GM21737 (cell line): ENCODE measurements around the gene GPR156.
"Not testable (repeated sequence)": the region's sequence is repeated elsewhere in the genome, so short reads cannot be mapped to it uniquely, and the experiment has no call there.

Experiments
- ATAC-seq: cut with Tn5 transposase; IDR thresholded peaks from one replicate; pipeline ENCODE4 v1.9.1; 2021; ENCODE audit warnings: mild to moderate bottlenecking, moderate library complexity; ENCODE audit not compliant: unreplicated experiment

The GPR156 gene

GRCh38 chr3:120284747-120285507, at the start of gene GPR156:
Gene GPR156 (minus strand): TSS chr3:120285222. CDS start chr3:120244098, 41,124 bp downstream.
- ATAC-seq = no peak

GRCh38 chr3:120332646-120333045, 47.6 kb upstream of the GPR156 start:
- ATAC-seq = no peak

DNA sequence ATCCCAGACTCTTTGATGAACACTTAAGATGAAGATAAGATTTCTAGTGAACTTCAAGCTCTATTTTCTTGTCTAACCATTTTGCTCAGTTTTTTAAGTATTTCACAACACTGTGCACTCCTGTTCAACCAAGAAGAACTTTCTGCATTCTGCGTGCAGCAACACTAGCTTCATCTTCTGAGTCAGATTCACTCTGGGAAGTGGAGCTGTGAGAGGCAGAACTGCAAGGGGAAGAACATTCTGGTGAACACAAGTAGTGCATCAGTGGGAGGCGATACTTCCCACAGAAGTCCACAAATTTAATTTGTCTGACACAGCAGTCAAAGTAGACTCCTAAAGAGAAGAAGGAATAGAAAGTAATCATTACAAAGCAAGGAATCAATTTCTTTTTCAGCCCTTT, 46.1 kb upstream of the GPR156 start:
- ATAC-seq = no peak

DNA sequence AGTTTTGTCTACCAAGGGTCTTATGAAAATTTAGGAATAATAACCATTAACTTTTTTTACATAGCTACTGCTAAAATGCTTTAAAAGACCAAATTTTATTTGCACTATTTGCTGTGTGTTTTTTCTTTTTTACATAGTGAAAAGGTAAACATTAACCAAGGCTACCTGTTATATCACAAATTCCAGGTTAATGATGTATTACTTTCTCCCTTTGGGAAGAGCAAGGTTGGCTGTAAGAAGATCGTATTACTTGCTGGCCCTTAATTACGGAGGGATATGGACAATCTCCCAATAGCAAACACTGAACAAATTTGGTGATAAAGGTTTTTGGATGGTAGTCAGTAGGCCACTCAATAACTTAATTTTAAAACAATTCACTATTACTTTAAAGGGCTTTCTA, 41.8 kb upstream of the GPR156 start:
- no peak for ATAC-seq

DNA sequence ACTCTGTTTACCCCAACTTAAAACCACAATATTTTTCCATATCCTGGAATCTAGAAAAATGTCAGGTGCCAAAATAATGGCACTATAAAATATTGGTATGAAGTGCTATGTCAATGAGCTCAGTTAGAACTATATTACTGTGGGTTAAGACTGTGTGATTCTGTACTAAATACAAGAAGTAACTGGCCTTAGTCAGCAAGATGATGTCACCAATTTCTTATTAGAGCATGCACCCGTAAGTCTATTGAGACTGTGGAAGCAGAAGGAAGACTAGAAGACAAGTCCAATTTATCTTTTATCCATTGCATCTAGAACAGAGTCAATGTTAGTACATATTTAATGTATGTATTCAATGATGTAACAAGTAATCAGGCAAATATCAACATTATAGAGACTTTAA, 39.2 kb upstream of the GPR156 start:
- ATAC-seq = no peak

- not testable (repeated sequence) for ATAC-seq
These were observed 38.7 kb upstream of the GPR156 start for GRCh38 chr3:120323761-120324160.

GRCh38 chr3:120311863-120312794, 27.1 kb upstream of the GPR156 start:
- ATAC-seq = no peak

GRCh38 chr3:120306519-120307455, 21.8 kb upstream of the GPR156 start:
- no peak for ATAC-seq

DNA sequence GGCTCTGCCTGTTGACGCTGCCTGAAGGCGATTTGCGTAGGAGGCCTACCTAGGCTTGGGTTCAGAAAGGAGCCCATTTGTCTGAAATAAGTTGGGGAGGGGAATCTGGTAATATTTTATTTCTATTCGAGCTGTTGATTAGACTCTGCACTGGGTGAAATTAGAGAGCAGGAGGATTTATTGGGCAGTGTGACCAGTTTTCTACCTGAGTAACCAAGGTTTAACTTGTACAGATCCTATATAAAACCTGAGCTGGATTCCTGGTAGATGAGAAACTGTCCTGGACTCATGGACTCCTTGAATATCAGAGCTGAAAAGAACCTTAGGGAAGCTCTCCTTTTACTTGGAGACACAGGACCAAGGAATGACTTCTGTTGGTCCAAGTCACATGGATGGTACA, 19.6 kb upstream of the GPR156 start:
- ATAC-seq = no peak

- no peak for ATAC-seq
These were observed 17.3 kb upstream of the GPR156 start for GRCh38 chr3:120302361-120302760.

GRCh38 chr3:120300971-120301370, 15.9 kb upstream of the GPR156 start:
- no peak for ATAC-seq

DNA sequence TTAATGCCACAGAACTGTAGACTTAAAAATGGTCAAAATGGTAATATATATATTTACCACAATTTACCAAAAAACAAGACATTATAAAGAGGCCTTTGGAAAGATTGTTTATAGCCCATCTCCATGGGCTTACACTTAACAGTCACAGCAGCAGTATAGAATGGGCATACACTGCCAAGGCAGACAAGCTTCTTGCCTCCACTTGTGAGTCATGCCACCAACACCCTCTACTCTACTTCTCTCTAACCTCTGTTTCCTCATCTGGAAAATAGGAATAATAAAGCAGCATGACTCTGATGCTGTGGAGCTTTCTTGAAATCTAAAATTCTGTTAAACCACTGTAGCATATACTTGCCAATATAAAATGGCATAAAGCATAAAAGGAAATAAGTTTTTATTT, 14.4 kb upstream of the GPR156 start:
- ATAC-seq = no peak

- no peak for ATAC-seq
These were observed 14.0 kb upstream of the GPR156 start for GRCh38 chr3:120298996-120299395.

- not testable (repeated sequence) for ATAC-seq
These were observed 6.5 kb upstream of the GPR156 start for GRCh38 chr3:120291552-120291951.

DNA sequence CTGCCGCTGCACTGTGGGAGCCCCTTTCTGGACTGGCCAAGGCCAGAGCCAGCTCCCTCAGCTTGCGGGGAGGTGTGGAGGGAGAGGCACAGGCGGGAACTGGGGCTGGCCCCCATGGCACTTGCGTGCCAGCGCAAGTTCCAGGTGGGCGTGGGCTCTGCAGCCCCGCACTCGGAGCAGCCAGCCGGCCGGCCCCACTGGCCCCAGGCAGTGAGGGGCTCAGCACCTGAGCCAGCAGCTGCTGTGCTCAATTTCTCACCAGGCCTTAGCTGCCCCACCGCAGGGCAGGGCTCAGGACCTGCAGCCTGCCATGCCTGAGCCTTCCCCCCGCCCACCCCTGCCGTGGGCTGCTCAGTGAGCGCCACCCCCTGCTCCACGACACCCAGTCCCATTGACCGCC, 4.6 kb upstream of the GPR156 start:
- ATAC-seq = no peak

DNA sequence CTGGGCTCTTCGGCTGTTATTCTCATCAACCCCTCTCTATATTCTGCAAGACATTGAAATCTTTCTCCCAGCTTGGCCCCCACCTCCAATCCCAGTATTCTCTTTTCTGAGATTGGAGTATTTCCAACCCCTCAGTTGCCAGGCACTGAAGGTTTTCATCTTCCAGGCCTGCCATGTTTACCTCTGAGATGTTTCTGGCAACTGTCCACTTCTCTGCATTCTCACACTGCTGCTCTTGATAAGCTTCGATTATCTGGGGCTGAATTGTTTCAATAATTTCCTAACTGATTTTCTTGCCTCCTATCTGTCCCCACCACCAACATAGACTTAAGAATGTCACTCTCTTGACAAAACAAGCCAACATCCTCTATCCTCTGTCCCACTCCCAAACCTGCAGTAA, 1.4 kb upstream of the GPR156 start:
- no peak for ATAC-seq

- no peak for ATAC-seq
These were observed 453 bp upstream of the GPR156 start for GRCh38 chr3:120285508-120285841.

DNA sequence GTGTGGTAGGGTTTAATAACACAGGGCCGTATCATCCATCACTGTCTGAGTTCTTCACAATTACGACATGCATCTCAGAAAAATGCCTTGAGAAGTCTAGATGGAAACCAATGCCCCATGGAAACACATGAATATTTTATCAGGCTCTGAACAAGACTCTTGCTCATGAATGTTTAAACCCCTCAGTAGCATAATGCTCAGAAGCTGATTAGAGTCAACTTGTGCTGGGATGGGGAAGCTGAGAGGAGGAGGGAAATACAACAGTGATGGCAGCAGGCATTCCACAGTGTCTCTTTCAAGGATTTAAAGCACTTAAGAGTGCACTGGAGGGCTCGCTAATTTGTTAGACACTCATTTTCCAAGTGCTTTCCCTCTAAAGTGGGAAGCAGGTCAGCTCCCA, 3.8 kb downstream of the GPR156 start:
- ATAC-seq = no peak

DNA sequence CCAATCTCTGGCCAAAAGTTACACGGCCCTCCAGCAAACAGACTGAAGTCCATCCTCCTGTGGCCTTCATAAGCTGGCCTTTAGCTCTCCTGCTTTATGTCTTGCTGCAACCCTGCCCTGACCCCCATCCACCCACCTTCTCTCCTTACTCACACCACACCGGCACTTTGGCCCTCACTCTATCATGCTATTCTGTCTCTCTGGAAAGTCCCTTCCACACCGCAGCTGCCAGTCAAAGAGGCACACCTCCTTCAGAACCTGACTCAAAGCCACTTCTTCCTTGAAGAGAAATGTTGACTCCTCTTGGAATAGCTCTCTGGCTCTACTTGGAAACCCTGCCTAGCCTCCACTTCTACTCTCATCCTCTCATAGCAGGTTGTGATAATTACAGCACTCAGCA, 4.5 kb downstream of the GPR156 start:
- ATAC-seq = no peak

DNA sequence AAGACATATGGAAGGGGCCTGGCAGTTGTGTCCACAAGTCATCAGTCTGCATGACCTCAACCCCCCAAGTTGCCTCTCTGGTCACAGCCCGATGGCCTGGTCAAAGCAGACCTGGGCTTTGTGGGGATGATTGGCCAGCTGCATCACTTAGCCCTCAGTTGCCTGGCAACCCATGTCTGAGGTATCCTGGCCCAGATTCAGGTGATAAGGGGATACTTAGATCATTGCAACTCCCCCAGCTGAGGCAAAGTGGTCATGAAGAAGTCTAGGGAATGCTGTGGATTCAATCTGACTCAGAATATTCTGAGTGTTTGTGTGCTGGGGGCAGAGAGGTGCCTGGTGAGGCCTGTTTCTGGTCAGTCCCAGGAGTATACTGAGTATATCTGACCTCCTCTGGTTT, 5.0 kb downstream of the GPR156 start:
- no peak for ATAC-seq

GRCh38 chr3:120276767-120277166, 8.3 kb downstream of the GPR156 start:
- no peak for ATAC-seq
